Mesenchymal stem cell (in vitro differentiated cells and primary cell): ENCODE measurements around the gene PLCL1.
A peak's percentile ranks its signal among the peaks of the same experiment; 100 is the strongest.

Experiments used
- DNase-seq: peaks from one replicate; pipeline ENCODE4 v3.0.0-alpha.2; 2013
- H2AFZ ChIP-seq: one replicate; pipeline ENCODE4 v1.6.1; 2013; ENCODE audit warnings: low read depth, mild to moderate bottlenecking, control low read depth, inconsistent platforms, low read length, moderate library complexity
- H2AK5ac ChIP-seq: 2 replicates; pipeline ENCODE4 v1.6.1; 2013; ENCODE audit warnings: low read length, moderate library complexity, mild to moderate bottlenecking, inconsistent platforms; ENCODE audit not compliant: severe bottlenecking
- H2BK120ac ChIP-seq: one replicate; pipeline ENCODE4 v1.6.1; 2013; ENCODE audit warnings: low read depth, mild to moderate bottlenecking, inconsistent platforms, low read length, moderate library complexity
- H2BK12ac ChIP-seq, 2 experiments: one replicate each; pipeline ENCODE4 v1.6.1; 2013; ENCODE audit warnings: inconsistent platforms in 2 of 2, low read length in 2 of 2, mild to moderate bottlenecking in 2 of 2, moderate library complexity in 2 of 2, control low read depth in 1 of 2
- H2BK15ac ChIP-seq: one replicate; pipeline ENCODE4 v1.6.1; 2013; ENCODE audit warnings: mild to moderate bottlenecking, low read depth, inconsistent platforms; ENCODE audit not compliant: poor library complexity, severe bottlenecking
- H2BK5ac ChIP-seq: 2 replicates; pipeline ENCODE4 v1.6.1; 2013; ENCODE audit warnings: low read depth, mild to moderate bottlenecking, low read length, control low read depth, inconsistent platforms; ENCODE audit not compliant: poor library complexity, severe bottlenecking
- H3K14ac ChIP-seq, 2 experiments: one replicate each; pipeline ENCODE4 v1.6.1; 2013; ENCODE audit warnings: inconsistent platforms in 2 of 2, low read length in 2 of 2, control low read depth in 1 of 2, mild to moderate bottlenecking in 1 of 2, moderate library complexity in 1 of 2
- H3K18ac ChIP-seq, 2 experiments: one replicate each; pipeline ENCODE4 v1.6.1; 2013; ENCODE audit warnings: inconsistent platforms in 2 of 2, low read length in 2 of 2, control low read depth in 1 of 2, low read depth in 1 of 2, mild to moderate bottlenecking in 1 of 2
- H3K23ac ChIP-seq, 2 experiments: one replicate each; pipeline ENCODE4 v1.6.1; 2013; ENCODE audit warnings: inconsistent platforms in 2 of 2, low read length in 2 of 2, mild to moderate bottlenecking in 2 of 2, moderate library complexity in 2 of 2, control low read depth in 1 of 2
- H3K27ac ChIP-seq: 2 replicates; pipeline ENCODE4 v1.5.1; 2013; ENCODE audit warnings: mild to moderate bottlenecking, moderate library complexity, low read length, control low read depth, inconsistent platforms; ENCODE audit not compliant: poor library complexity, severe bottlenecking
- H3K27me3 ChIP-seq, 2 experiments: 2 replicates each; pipeline versions ENCODE4 v1.6.1 to v1.7.0; 2013; ENCODE audit warnings: low read length in 2 of 2, mild to moderate bottlenecking in 2 of 2, moderate library complexity in 2 of 2, control low read depth in 1 of 2, inconsistent platforms in 1 of 2; ENCODE audit not compliant: control insufficient read depth in 1 of 2, insufficient read depth in 1 of 2
- H3K36me3 ChIP-seq, 2 experiments: 2 replicates each; pipeline versions ENCODE4 v1.6.1 to v1.7.0; 2013; ENCODE audit warnings: low read length in 2 of 2, control low read depth in 1 of 2, inconsistent platforms in 1 of 2, low read depth in 1 of 2, mild to moderate bottlenecking in 1 of 2; ENCODE audit not compliant: insufficient read depth in 2 of 2, control insufficient read depth in 1 of 2
- H3K4ac ChIP-seq, 2 experiments: one replicate each; pipeline ENCODE4 v1.6.1; 2013; ENCODE audit warnings: inconsistent platforms in 2 of 2, low read length in 2 of 2, mild to moderate bottlenecking in 2 of 2, moderate library complexity in 2 of 2, control low read depth in 1 of 2, low read depth in 1 of 2
- H3K4me1 ChIP-seq: 2 replicates; pipeline ENCODE4 v1.6.1; 2013; ENCODE audit warnings: low read depth, low read length, control low read depth; ENCODE audit not compliant: control insufficient read depth, insufficient read depth
- H3K4me2 ChIP-seq: 2 replicates; pipeline ENCODE4 v1.6.1; 2013; ENCODE audit warnings: low read length, mild to moderate bottlenecking, inconsistent platforms; ENCODE audit not compliant: poor library complexity, severe bottlenecking
- H3K4me3 ChIP-seq, 2 experiments: 2 replicates each; pipeline versions ENCODE4 v1.5.1 to v1.7.0; 2013; ENCODE audit warnings: low read length in 2 of 2, mild to moderate bottlenecking in 2 of 2, control low read depth in 1 of 2, low read depth in 1 of 2; ENCODE audit not compliant: insufficient read depth in 1 of 2
- H3K79me1 ChIP-seq: replicated peaks from 2 replicates; pipeline ENCODE4 v1.6.1; 2013; ENCODE audit warnings: mild to moderate bottlenecking, control low read depth, low read length, inconsistent platforms; ENCODE audit not compliant: poor library complexity, severe bottlenecking
- H3K9ac ChIP-seq: 2 replicates; pipeline ENCODE4 v1.7.0; 2013; ENCODE audit warnings: mild to moderate bottlenecking, low read length, moderate library complexity
- H3K9me3 ChIP-seq: 2 replicates; pipeline ENCODE4 v1.7.0; 2013; ENCODE audit warnings: mild to moderate bottlenecking, low read length; ENCODE audit not compliant: control insufficient read depth
- H4K8ac ChIP-seq: one replicate; pipeline ENCODE4 v1.6.1; 2013; ENCODE audit warnings: inconsistent platforms, mild to moderate bottlenecking, low read length, moderate library complexity
- H4K91ac ChIP-seq: one replicate; pipeline ENCODE4 v1.6.1; 2013; ENCODE audit warnings: mild to moderate bottlenecking, low read length, inconsistent platforms
- WGBS: methylation state at CpG from one replicate; pipeline ENCODE4 v1.1.7; 2013; ENCODE audit warnings: mixed read lengths; 5-methylcytosine and 5-hydroxymethylcytosine counted together

The PLCL1 gene

GRCh38 chr2:197804758-197805714, 643 bp downstream of the PLCL1 start:
- H3K4me2 ChIP-seq = peak overlapping the region; percentile 98
- H3K4ac ChIP-seq = no peak overlapping the region
- H3K27me3 ChIP-seq = peaks cover 0 to 40% of the 10 kb centered on the region in 2 experiments
- no peak overlapping the region for H2BK5ac ChIP-seq
- H3K9ac ChIP-seq = peak overlapping the region; percentile 61
- peak; percentile 22 for DNase-seq
- no peak overlapping the region for H4K91ac ChIP-seq
- H3K36me3 ChIP-seq = no peaks in the 10 kb centered on the region
- peak overlapping the region; percentile 40 to 41 for H3K18ac ChIP-seq
- H3K27ac ChIP-seq = no peak overlapping the region
- H3K14ac ChIP-seq = peak overlapping the region in 1 of 2 experiments; percentile 55
- WGBS = 2% methylated on average over 78 of the region's 92 CpGs
- no peaks in the 10 kb centered on the region for H3K79me1 ChIP-seq
- no peak overlapping the region for H4K8ac ChIP-seq
- H2AK5ac ChIP-seq = no peak overlapping the region
- peak overlapping the region; percentile 36 for H2BK15ac ChIP-seq
- no peak overlapping the region for H3K23ac ChIP-seq
- no peak overlapping the region for H2BK120ac ChIP-seq
- no peaks in the 10 kb centered on the region for H3K9me3 ChIP-seq
- H3K4me1 ChIP-seq = peaks cover 8% of the 10 kb centered on the region
- H2AFZ ChIP-seq = peak overlapping the region; percentile 20
- no peak overlapping the region for H2BK12ac ChIP-seq
- H3K4me3 ChIP-seq = peak overlapping the region; percentile 78 to 80

- H3K79me1 ChIP-seq = no peaks in the 10 kb centered on the region
- H3K14ac ChIP-seq = no peak overlapping the region
- no peak overlapping the region for H2BK15ac ChIP-seq
- no peak overlapping the region for H3K4me2 ChIP-seq
- no peak overlapping the region for H3K23ac ChIP-seq
- no peak overlapping the region for H4K8ac ChIP-seq
- H3K36me3 ChIP-seq = no peaks in the 10 kb centered on the region
- peaks cover 8% of the 10 kb centered on the region for H3K4me1 ChIP-seq
- H3K9me3 ChIP-seq = no peaks in the 10 kb centered on the region
- no peak for DNase-seq
- H3K4me3 ChIP-seq = peak overlapping the region in 1 of 2 experiments; percentile 80
- H2AK5ac ChIP-seq = no peak overlapping the region
- no peak overlapping the region for H2BK5ac ChIP-seq
- no peak overlapping the region for H3K18ac ChIP-seq
- H3K4ac ChIP-seq = no peak overlapping the region
- WGBS = 43% methylated on average over 10 of the region's 11 CpGs
- H3K27me3 ChIP-seq = peaks cover 0 to 37% of the 10 kb centered on the region in 2 experiments
- H4K91ac ChIP-seq = no peak overlapping the region
- H3K9ac ChIP-seq = peak overlapping the region; percentile 61
- H2BK120ac ChIP-seq = no peak overlapping the region
- no peak overlapping the region for H2AFZ ChIP-seq
- H3K27ac ChIP-seq = no peak overlapping the region
- no peak overlapping the region for H2BK12ac ChIP-seq
These were observed 1.6 kb downstream of the PLCL1 start for GRCh38 chr2:197805715-197806633.

GRCh38 chr2:197809064-197809463, 4.7 kb downstream of the PLCL1 start:
- Histone ChIP-seq H3K36me3 (no peaks in the 10 kb centered on the region), H3K14ac (no peak overlapping the region), H4K8ac (no peak overlapping the region), H3K9ac (no peak overlapping the region), H2BK120ac (no peak overlapping the region), H2AK5ac (no peak overlapping the region), H3K4ac (no peak overlapping the region), H4K91ac (no peak overlapping the region), H3K9me3 (no peaks in the 10 kb centered on the region), H3K27ac (no peak overlapping the region), H3K4me1 (peaks cover 6% of the 10 kb centered on the region), H2BK5ac (no peak overlapping the region), H2BK15ac (no peak overlapping the region), H3K18ac (no peak overlapping the region), H3K4me3 (no peak overlapping the region), H3K27me3 (peaks cover 0 to 25% of the 10 kb centered on the region in 2 experiments), H2BK12ac (no peak overlapping the region), H3K79me1 (no peaks in the 10 kb centered on the region), H2AFZ (no peak overlapping the region), H3K23ac (no peak overlapping the region), H3K4me2 (no peak overlapping the region)
- DNase-seq = no peak
- WGBS = 100% methylated on average over 2 of the region's 5 CpGs

GRCh38 chr2:197810016-197810415, 5.6 kb downstream of the PLCL1 start:
- Histone ChIP-seq H2BK120ac (no peak overlapping the region), H3K79me1 (no peaks in the 10 kb centered on the region), H2AK5ac (no peak overlapping the region), H2AFZ (no peak overlapping the region), H3K4me1 (peaks cover 3% of the 10 kb centered on the region), H3K27ac (no peak overlapping the region), H3K36me3 (no peaks in the 10 kb centered on the region), H3K9me3 (no peaks in the 10 kb centered on the region), H3K18ac (no peak overlapping the region), H2BK15ac (no peak overlapping the region), H3K4me3 (no peak overlapping the region), H3K14ac (no peak overlapping the region), H4K91ac (no peak overlapping the region), H2BK12ac (no peak overlapping the region), H3K27me3 (peaks cover 0 to 29% of the 10 kb centered on the region in 2 experiments), H3K9ac (no peak overlapping the region), H3K4ac (no peak overlapping the region), H4K8ac (no peak overlapping the region), H3K23ac (no peak overlapping the region), H3K4me2 (no peak overlapping the region), H2BK5ac (no peak overlapping the region)
- 95% methylated on average over 3 of the region's 3 CpGs for WGBS
- DNase-seq = no peak
